HepG2 (cell line): ENCODE data around the gene DNAJA3. TPM values are rescaled to one million over a fixed set of nuclear protein-coding genes. Genes with fewer than 3 reads are reported as not detected.

Source experiments
- CREB1 ChIP-seq, 2 experiments: fragments of 450-650 bp in 1 of 2; IDR thresholded peaks; 2 replicates each; pipeline ENCODE4 v1.6.1; 2016 to 2017; ENCODE audit warnings: control low read depth in 1 of 2, mild to moderate bottlenecking in 1 of 2, missing compliant biosample characterization in 1 of 2, missing genetic modification characterization in 1 of 2
- GATAD1 ChIP-seq: IDR thresholded peaks from 2 replicates; pipeline ENCODE4 v1.6.1; 2016; ENCODE audit warnings: missing genetic modification reagents, missing compliant biosample characterization
- HOXD1 ChIP-seq: sonication (generic); formaldehyde crosslinking; IDR thresholded peaks from 2 replicates; pipeline ENCODE4 v1.5.0; 2020; ENCODE audit warnings: missing genetic modification reagents
- IRX3 ChIP-seq: sonication (generic); formaldehyde crosslinking; IDR thresholded peaks from 2 replicates; pipeline ENCODE4 v1.8.1; 2023; ENCODE audit warnings: mild to moderate bottlenecking, low read depth, missing genetic modification reagents, borderline replicate concordance
- NR2F6 ChIP-seq, 2 experiments: IDR thresholded peaks; 2 replicates each; pipeline ENCODE4 v1.6.1; 2016; ENCODE audit warnings: antibody characterized with exemption in 1 of 2, mild to moderate bottlenecking in 1 of 2
- TEAD2 ChIP-seq: sonication (generic); formaldehyde crosslinking; IDR thresholded peaks from 2 replicates; pipeline ENCODE4 v1.9.0; 2021; ENCODE audit warnings: missing genetic modification reagents
- TP53 ChIP-seq: sonication (generic); formaldehyde crosslinking; conservative IDR thresholded peaks from 2 replicates; pipeline ENCODE4 v1.4.0; 2020; ENCODE audit warnings: missing genetic modification reagents
- U2AF2 ChIP-seq: fragments of 200-400 bp; formaldehyde crosslinking; IDR thresholded peaks from 2 replicates; pipeline ENCODE4 v1.6.1; 2017; ENCODE audit warnings: low read depth, mild to moderate bottlenecking, low read length
- ZNF567 ChIP-seq: sonication (generic); formaldehyde crosslinking; IDR thresholded peaks from 2 replicates; pipeline ENCODE4 v1.8.1; 2023; ENCODE audit warnings: mild to moderate bottlenecking, missing genetic modification reagents, borderline replicate concordance
- ZNF629 ChIP-seq: sonication (generic); formaldehyde crosslinking; conservative IDR thresholded peaks from 2 replicates; pipeline ENCODE4 v1.5.0; 2020; ENCODE audit warnings: missing genetic modification reagents
- ZNF713 ChIP-seq: sonication (generic); formaldehyde crosslinking; IDR thresholded peaks from 2 replicates; pipeline ENCODE4 v1.4.0; 2020; ENCODE audit warnings: mild to moderate bottlenecking, missing genetic modification reagents
- polyA plus RNA-seq, 8 experiments: library from polyadenylated mRNA; depleted of rRNA in 3 of 8; stranded (reverse) in 7 of 8; unstranded in 1 of 8; fragments of >200 nt; fragmentation: Illumina TruSeq in 4 of 8; extraction: Trizol in 4 of 8; gene quantifications; 2 replicates each; pipeline versions ENCODE4 v1.2.1 to v1.2.3, GENCODE V29; 2011 to 2016; ENCODE audit warnings: low read depth in 4 of 8, missing spikeins in 1 of 8, mixed read lengths in 1 of 8; ENCODE audit not compliant: insufficient read depth in 1 of 8
- total RNA-seq, 5 experiments: library from RNA; depleted of rRNA; stranded (reverse); fragments of >200 nt; fragmentation: Illumina TruSeq; extraction: Trizol; gene quantifications; 2 replicates each; pipeline ENCODE4 v1.2.3, GENCODE V29; 2016; ENCODE audit warnings: low read depth in 1 of 5
- TF ChIP-seq, protein P1 (sequence below), 2 experiments: sonication (generic) in 1 of 2; formaldehyde crosslinking in 1 of 2; IDR thresholded peaks; 2 replicates each; pipeline versions ENCODE4 v1.4.0 to v1.6.1; 2016 to 2020; ENCODE audit warnings: borderline replicate concordance in 1 of 2, low read depth in 1 of 2, mild to moderate bottlenecking in 1 of 2, missing genetic modification reagents in 1 of 2
- TF ChIP-seq, protein P2 (sequence below): sonication (generic); formaldehyde crosslinking; conservative IDR thresholded peaks from 2 replicates; pipeline ENCODE4 v1.4.0; 2020; ENCODE audit warnings: missing genetic modification reagents
- TF ChIP-seq, protein P3 (sequence below): sonication (generic); formaldehyde crosslinking; IDR thresholded peaks from 2 replicates; pipeline ENCODE4 v1.4.0; 2020; ENCODE audit warnings: missing genetic modification reagents, borderline replicate concordance
- TF ChIP-seq, protein P4 (sequence below): IDR thresholded peaks from 2 replicates; pipeline ENCODE4 v1.6.1; 2016; ENCODE audit warnings: missing genetic modification reagents, missing compliant biosample characterization
- TF ChIP-seq, protein P5 (sequence below): sonication (generic); formaldehyde crosslinking; IDR thresholded peaks from 2 replicates; pipeline ENCODE4 v1.8.0; 2022; ENCODE audit warnings: mild to moderate bottlenecking, missing genetic modification reagents; ENCODE audit not compliant: insufficient replicate concordance

DNAJA3 gene
- total and polyA plus RNA-seq, 2 of the 13 experiments (the other 11 are each of a cell fraction or from before 2014, with no cell fraction given) = 77.0 to 83.3 TPM

- TF ChIP-seq, protein P1, sequence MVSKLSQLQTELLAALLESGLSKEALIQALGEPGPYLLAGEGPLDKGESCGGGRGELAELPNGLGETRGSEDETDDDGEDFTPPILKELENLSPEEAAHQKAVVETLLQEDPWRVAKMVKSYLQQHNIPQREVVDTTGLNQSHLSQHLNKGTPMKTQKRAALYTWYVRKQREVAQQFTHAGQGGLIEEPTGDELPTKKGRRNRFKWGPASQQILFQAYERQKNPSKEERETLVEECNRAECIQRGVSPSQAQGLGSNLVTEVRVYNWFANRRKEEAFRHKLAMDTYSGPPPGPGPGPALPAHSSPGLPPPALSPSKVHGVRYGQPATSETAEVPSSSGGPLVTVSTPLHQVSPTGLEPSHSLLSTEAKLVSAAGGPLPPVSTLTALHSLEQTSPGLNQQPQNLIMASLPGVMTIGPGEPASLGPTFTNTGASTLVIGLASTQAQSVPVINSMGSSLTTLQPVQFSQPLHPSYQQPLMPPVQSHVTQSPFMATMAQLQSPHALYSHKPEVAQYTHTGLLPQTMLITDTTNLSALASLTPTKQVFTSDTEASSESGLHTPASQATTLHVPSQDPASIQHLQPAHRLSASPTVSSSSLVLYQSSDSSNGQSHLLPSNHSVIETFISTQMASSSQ (IDR thresholded peaks at IDR 0.05; ENCODE audit: low read depth) = no peak
- TF ChIP-seq, protein P1 (CRISPR knock-in tag; IDR thresholded peaks at IDR 0.05; ENCODE audit: borderline replicate concordance) = 0 out of 2 replicates have a peak, but pooled peaks have one; percentile 30
- TF ChIP-seq TEAD2 (CRISPR knock-in tag) = no peak
- TF ChIP-seq HOXD1 (CRISPR knock-in tag) = no peak
- no peak for TF ChIP-seq IRX3 (CRISPR knock-in tag)
- TF ChIP-seq CREB1 (IDR thresholded peaks at IDR 0.05) = no peak
- TF ChIP-seq CREB1 (CRISPR knock-in tag; IDR thresholded peaks at IDR 0.05) = no peak
- TF ChIP-seq, protein P2, sequence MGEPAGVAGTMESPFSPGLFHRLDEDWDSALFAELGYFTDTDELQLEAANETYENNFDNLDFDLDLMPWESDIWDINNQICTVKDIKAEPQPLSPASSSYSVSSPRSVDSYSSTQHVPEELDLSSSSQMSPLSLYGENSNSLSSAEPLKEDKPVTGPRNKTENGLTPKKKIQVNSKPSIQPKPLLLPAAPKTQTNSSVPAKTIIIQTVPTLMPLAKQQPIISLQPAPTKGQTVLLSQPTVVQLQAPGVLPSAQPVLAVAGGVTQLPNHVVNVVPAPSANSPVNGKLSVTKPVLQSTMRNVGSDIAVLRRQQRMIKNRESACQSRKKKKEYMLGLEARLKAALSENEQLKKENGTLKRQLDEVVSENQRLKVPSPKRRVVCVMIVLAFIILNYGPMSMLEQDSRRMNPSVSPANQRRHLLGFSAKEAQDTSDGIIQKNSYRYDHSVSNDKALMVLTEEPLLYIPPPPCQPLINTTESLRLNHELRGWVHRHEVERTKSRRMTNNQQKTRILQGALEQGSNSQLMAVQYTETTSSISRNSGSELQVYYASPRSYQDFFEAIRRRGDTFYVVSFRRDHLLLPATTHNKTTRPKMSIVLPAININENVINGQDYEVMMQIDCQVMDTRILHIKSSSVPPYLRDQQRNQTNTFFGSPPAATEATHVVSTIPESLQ (CRISPR knock-in tag) = no peak
- TF ChIP-seq, protein P3, sequence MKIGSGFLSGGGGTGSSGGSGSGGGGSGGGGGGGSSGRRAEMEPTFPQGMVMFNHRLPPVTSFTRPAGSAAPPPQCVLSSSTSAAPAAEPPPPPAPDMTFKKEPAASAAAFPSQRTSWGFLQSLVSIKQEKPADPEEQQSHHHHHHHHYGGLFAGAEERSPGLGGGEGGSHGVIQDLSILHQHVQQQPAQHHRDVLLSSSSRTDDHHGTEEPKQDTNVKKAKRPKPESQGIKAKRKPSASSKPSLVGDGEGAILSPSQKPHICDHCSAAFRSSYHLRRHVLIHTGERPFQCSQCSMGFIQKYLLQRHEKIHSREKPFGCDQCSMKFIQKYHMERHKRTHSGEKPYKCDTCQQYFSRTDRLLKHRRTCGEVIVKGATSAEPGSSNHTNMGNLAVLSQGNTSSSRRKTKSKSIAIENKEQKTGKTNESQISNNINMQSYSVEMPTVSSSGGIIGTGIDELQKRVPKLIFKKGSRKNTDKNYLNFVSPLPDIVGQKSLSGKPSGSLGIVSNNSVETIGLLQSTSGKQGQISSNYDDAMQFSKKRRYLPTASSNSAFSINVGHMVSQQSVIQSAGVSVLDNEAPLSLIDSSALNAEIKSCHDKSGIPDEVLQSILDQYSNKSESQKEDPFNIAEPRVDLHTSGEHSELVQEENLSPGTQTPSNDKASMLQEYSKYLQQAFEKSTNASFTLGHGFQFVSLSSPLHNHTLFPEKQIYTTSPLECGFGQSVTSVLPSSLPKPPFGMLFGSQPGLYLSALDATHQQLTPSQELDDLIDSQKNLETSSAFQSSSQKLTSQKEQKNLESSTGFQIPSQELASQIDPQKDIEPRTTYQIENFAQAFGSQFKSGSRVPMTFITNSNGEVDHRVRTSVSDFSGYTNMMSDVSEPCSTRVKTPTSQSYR (CRISPR knock-in tag) = no peak
- TF ChIP-seq, protein P4, sequence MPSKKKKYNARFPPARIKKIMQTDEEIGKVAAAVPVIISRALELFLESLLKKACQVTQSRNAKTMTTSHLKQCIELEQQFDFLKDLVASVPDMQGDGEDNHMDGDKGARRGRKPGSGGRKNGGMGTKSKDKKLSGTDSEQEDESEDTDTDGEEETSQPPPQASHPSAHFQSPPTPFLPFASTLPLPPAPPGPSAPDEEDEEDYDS = peak; percentile 35; the same call in 1 of the 2 replicates
- no peak for TF ChIP-seq U2AF2
- TF ChIP-seq ZNF629 (CRISPR knock-in tag) = 0 out of 2 replicates have a peak, but pooled peaks have one; percentile 16
- no peak for TF ChIP-seq NR2F6 (IDR thresholded peaks at IDR 0.05)
- TF ChIP-seq NR2F6 (CRISPR knock-in tag; IDR thresholded peaks at IDR 0.05) = no peak
- no peak; the same call in 1 of the 2 replicates for TF ChIP-seq GATAD1 (CRISPR knock-in tag)
- TF ChIP-seq, protein P5, sequence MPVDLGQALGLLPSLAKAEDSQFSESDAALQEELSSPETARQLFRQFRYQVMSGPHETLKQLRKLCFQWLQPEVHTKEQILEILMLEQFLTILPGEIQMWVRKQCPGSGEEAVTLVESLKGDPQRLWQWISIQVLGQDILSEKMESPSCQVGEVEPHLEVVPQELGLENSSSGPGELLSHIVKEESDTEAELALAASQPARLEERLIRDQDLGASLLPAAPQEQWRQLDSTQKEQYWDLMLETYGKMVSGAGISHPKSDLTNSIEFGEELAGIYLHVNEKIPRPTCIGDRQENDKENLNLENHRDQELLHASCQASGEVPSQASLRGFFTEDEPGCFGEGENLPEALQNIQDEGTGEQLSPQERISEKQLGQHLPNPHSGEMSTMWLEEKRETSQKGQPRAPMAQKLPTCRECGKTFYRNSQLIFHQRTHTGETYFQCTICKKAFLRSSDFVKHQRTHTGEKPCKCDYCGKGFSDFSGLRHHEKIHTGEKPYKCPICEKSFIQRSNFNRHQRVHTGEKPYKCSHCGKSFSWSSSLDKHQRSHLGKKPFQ (CRISPR knock-in tag) = no peak
- TF ChIP-seq ZNF713 (CRISPR knock-in tag) = no peak
- TF ChIP-seq TP53 (CRISPR knock-in tag) = no peak
- TF ChIP-seq ZNF567 = 0 out of 2 replicates have a peak, but pooled peaks have one; percentile 53
Observed at GRCh38 chr16:4402439-4403132, 23.1 kb upstream of the DNAJA3 start (continued).
